Upper lobe of right lung (tissue), 1 donor: ENCODE measurements around the gene CDKN2A. TPM values are rescaled to one million over a fixed set of nuclear protein-coding genes. Genes with fewer than 3 reads are reported as not detected.
"Not testable (repeated sequence)": the region's sequence is repeated elsewhere in the genome, so short reads cannot be mapped to it uniquely, and the experiment has no call there.

Source experiments
- ATAC-seq: fragments of 200-7000 bp; cut with Tn5 transposase; one replicate; pipeline ENCODE4 v1.9.1; 2020; ENCODE audit warnings: mild to moderate bottlenecking, moderate library complexity
- DNase-seq: peaks from one replicate; pipeline ENCODE4 v3.0.0-alpha.2; 2020
- H3K27ac ChIP-seq: fragments of 200-600 bp; one replicate; pipeline ENCODE4 v1.8.0; 2022
- H3K27me3 ChIP-seq: fragments of 200-600 bp; one replicate; pipeline ENCODE4 v1.8.0; 2022; ENCODE audit warnings: mild to moderate bottlenecking
- H3K36me3 ChIP-seq: fragments of 200-600 bp; one replicate; pipeline ENCODE4 v1.8.0; 2022
- H3K4me1 ChIP-seq: fragments of 200-600 bp; one replicate; pipeline ENCODE4 v1.8.0; 2022
- H3K4me3 ChIP-seq: fragments of 200-600 bp; one replicate; pipeline ENCODE4 v1.8.0; 2022; ENCODE audit warnings: mild to moderate bottlenecking
- H3K9me3 ChIP-seq: fragments of 200-600 bp; one replicate; pipeline ENCODE4 v1.8.0; 2022
- intact Hi-C: fragments of 100-400 bp; cut with DNase I; formaldehyde crosslinking; loops from one replicate; pipeline ENCODE4 v1.11.0; 2022
- total RNA-seq: library from RNA; stranded (reverse); fragmentation: NEBNext Ultra II Directional; extraction: Animal tissue kit (Norgen Biotek cat#: 25700); gene quantifications from one replicate; pipeline ENCODE4 v1.2.1, GENCODE V29; 2021
- TF ChIP-seq, protein P1 (sequence below): fragments of 200-600 bp; IDR thresholded peaks from one replicate; pipeline ENCODE4 v1.8.0; 2022; ENCODE audit warnings: antibody characterized with exemption
- donor health status: DM: no; HTN: yes; CAD: no; lungs with severe emphysema.

Gene CDKN2A
- total RNA-seq, 1 donor from 2014 or later, result 5.1 TPM

GRCh38 chr9:21964925-21965385, 29.2 kb downstream of the CDKN2A start:
- peaks cover 12% of the 10 kb centered on the region for H3K4me1 ChIP-seq
- peaks cover 86% of the 10 kb centered on the region for H3K27me3 ChIP-seq
- no peaks in the 10 kb centered on the region for H3K9me3 ChIP-seq
- TF ChIP-seq, protein P1, sequence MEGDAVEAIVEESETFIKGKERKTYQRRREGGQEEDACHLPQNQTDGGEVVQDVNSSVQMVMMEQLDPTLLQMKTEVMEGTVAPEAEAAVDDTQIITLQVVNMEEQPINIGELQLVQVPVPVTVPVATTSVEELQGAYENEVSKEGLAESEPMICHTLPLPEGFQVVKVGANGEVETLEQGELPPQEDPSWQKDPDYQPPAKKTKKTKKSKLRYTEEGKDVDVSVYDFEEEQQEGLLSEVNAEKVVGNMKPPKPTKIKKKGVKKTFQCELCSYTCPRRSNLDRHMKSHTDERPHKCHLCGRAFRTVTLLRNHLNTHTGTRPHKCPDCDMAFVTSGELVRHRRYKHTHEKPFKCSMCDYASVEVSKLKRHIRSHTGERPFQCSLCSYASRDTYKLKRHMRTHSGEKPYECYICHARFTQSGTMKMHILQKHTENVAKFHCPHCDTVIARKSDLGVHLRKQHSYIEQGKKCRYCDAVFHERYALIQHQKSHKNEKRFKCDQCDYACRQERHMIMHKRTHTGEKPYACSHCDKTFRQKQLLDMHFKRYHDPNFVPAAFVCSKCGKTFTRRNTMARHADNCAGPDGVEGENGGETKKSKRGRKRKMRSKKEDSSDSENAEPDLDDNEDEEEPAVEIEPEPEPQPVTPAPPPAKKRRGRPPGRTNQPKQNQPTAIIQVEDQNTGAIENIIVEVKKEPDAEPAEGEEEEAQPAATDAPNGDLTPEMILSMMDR, result no peak
- H3K36me3 ChIP-seq, result no peaks in the 10 kb centered on the region
- no peak overlapping the region for H3K27ac ChIP-seq
- DNase-seq (peak; percentile 73), ATAC-seq (peak; percentile 57)
- intact Hi-C loops, result no loop called here
- H3K4me3 ChIP-seq, result peak overlapping the region; percentile 28

DNA sequence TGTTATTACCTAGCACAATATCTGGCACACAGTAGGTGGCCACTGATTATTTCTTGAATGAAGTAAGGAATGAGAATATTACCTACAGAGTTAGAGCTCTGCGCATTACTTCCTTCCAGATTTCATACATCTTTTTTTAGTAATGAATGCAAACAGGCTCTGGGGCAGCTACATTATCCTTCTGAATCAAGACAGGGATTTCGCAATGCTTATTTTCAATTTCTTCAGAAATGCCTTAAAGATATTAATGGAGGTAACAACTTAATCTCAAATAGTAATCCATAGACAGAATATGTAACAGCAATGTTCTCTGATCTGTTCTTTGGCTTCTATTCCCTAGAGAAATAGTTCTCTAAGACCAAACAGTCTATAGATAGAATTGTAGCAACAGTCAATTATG, 32.6 kb downstream of the CDKN2A start:
- Histone ChIP-seq H3K9me3 (no peaks in the 10 kb centered on the region), H3K27ac (no peak overlapping the region), H3K36me3 (no peaks in the 10 kb centered on the region), H3K4me1 (peaks cover 12% of the 10 kb centered on the region), H3K4me3 (no peak overlapping the region), H3K27me3 (peaks cover 52% of the 10 kb centered on the region)
- intact Hi-C loops, result no loop called here
- TF ChIP-seq, protein P1, result no peak
- ATAC-seq, result no peak
- DNase-seq, result no peak

- H3K27ac ChIP-seq, H3K9me3 ChIP-seq, H3K36me3 ChIP-seq, H3K4me1 ChIP-seq, H3K4me3 ChIP-seq, ATAC-seq, intact Hi-C loops: not testable (repeated sequence)
- DNase-seq, result peak; percentile 30
- H3K27me3 ChIP-seq, result peaks cover 29% of the 10 kb centered on the region
Observed at GRCh38 chr9:21959268-21959667, 34.9 kb downstream of the CDKN2A start.

DNA sequence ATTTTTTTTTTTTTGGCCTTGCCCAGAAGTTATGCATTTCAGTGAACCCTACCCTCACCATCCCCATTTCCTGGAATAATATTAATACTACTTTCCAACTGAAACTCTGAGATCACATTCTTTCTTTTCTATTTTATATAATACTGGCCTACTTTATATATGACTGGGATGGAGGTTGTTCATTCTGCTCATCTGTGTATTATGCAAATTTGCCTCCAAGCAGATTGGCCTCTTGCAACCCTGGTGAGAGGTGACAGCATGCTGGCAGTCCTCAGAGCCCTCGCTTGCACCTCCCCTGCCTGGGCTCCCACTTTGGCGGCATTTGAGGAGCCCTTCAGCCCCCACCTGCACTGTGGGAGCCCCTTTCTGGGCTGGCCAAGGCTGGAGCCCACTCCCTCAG, 35.4 kb downstream of the CDKN2A start:
- Histone ChIP-seq H3K36me3 (no peaks in the 10 kb centered on the region), H3K27ac (no peak overlapping the region), H3K4me1 (no peaks in the 10 kb centered on the region), H3K4me3 (no peak overlapping the region), H3K27me3 (peaks cover 26% of the 10 kb centered on the region), H3K9me3 (no peaks in the 10 kb centered on the region)
- no peak for ATAC-seq
- TF ChIP-seq, protein P1, result no peak
- intact Hi-C loops, result no loop called here
- peak; percentile 21 for DNase-seq

- Histone ChIP-seq H3K9me3 (no peaks in the 10 kb centered on the region), H3K36me3 (no peaks in the 10 kb centered on the region), H3K4me3 (no peak overlapping the region), H3K4me1 (no peaks in the 10 kb centered on the region), H3K27me3 (no peaks in the 10 kb centered on the region), H3K27ac (no peak overlapping the region)
- TF ChIP-seq, protein P1, result no peak
- intact Hi-C loops, result no loop called here
- ATAC-seq (no peak), DNase-seq (no peak)
Observed at GRCh38 chr9:21945606-21946005, 48.6 kb downstream of the CDKN2A start.

GRCh38 chr9:21943464-21943863, 50.7 kb downstream of the CDKN2A start:
- intact Hi-C loops, result no loop called here
- H3K4me1 ChIP-seq, result no peaks in the 10 kb centered on the region
- TF ChIP-seq, protein P1, result no peak
- no peaks in the 10 kb centered on the region for H3K36me3 ChIP-seq
- ATAC-seq, result no peak
- no peaks in the 10 kb centered on the region for H3K9me3 ChIP-seq
- no peak for DNase-seq
- no peak overlapping the region for H3K27ac ChIP-seq
- H3K4me3 ChIP-seq, result no peak overlapping the region
- no peaks in the 10 kb centered on the region for H3K27me3 ChIP-seq
